NCI-H82 (cell line): ENCODE results near the gene KIAA0753.
"Not testable (repeated sequence)": the region's sequence is repeated elsewhere in the genome, so short reads cannot be mapped to it uniquely, and the experiment has no call there.

Experiments
- DNase-seq: peaks from one replicate; lab custom pipeline; 2025; lab: John Stamatoyannopoulos, UW

Gene KIAA0753

DNA sequence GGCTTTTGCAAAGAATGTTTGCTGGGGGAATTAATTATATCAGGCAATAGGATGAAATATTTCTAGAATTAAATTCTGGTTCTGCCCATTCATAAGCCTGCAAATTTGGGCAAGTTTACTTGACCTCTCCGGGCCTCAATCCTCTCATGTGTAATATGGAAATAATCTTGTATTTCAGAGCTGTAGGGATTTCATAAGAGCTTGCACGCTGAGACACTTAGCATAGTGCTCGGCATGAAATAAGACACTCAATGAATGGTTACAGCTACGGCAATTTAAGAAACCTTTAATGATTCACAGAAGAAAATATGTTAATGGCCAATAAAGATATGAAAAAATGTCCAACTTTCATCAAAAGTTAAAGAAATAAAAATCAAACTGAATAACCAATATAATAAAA, 43.6 kb downstream of the KIAA0753 start:
- no peak for DNase-seq

DNA sequence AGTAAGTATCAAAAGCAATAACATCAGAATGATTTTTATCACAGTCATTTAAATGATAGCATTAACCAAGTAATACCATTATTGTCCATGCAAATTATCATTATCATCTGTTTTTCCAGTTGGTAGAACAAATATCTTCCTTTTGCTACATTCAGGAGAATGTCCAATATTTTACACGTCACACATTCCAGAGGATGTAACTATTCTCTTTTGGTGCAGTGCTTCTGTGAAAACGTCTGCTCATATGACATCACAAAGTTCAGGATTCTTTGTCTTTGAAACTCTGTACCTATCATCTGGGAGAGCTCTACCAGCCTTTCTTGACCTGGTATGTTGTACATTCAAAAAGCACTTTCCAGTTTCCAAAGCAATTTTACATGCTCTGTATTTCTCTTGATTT, 44.0 kb downstream of the KIAA0753 start:
- no peak for DNase-seq

DNA sequence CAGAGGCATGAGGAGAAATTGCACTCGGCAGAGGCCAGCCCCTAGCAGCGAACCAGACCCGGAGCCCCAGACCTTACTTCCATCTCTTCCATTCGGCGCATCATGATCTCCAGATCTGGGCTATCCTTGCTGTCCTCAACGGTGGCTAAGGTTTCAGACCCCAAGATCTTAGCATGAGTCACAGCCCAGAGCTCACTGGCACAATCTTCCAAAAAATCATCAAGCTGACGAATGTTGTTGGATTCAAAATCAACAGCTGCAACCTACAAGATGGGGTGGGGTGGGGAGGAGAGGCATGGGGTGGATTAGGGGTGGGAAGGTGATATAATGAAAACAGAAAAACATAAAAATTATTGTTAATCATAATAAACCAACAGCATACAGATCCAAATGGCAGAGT, 44.4 kb downstream of the KIAA0753 start:
- no peak for DNase-seq

DNA sequence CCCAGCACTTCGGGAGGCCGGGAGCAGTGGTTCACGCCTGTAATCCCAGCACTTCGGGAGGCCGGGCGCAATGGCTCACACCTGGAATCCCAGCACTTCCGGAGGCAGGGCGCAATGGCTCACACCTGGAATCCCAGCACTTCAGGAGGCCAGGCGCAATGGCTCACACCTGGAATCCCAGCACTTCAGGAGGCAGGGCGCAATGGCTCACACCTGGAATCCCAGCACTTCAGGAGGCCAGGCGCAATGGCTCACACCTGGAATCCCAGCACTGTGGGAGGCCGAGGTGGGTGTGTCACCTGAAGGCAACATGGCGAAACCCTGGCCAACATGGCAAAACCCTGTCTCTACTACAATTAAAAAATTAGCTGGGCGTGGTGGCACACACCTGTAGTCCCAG, 47.1 kb downstream of the KIAA0753 start:
- not testable (repeated sequence) for DNase-seq

DNA sequence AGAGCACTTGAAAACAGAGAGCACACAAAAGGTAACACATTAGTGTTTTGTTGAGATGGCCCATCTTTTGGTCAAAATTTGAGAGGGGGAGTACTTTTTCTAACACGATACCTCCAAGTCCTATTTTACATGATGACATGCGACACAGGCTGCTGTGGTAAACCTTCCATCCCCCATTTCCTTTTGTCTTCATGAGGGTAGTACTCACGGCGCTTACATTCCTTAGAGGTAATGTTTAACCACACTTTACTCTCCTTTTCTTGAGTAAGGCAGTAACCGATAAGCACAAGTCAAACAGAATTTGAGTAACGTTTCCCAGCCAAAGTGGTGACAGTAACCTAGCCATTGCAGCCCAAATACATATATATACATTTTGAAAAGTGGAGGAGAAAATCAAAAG, 48.3 kb downstream of the KIAA0753 start:
- DNase-seq = no peak

DNA sequence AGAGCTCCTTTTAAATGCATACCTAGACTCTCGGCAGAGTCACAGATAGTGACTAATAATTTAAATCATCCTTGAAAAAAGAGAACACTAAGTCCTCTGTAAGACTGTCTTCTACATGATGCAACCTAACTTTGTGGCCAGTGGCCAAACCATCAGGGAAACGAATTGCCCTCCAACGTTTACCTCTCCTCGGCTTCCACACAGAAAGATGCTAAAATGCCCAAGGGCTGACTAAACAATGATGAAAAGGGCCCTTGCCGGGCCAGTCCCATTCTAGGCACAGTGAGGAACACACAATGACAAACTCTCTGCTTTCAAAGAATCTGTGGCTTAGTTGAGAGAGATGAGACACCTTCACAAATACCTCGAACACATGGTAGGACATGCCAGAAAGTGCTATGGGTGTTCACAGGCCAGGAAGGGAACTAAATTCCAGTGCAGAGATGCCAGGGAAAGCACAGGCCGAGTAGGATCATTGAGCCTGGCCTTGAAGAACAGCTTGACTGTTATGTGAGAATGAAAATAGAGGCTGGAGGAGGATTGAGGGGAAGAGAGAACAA, 48.8 kb downstream of the KIAA0753 start:
- no peak for DNase-seq

DNA sequence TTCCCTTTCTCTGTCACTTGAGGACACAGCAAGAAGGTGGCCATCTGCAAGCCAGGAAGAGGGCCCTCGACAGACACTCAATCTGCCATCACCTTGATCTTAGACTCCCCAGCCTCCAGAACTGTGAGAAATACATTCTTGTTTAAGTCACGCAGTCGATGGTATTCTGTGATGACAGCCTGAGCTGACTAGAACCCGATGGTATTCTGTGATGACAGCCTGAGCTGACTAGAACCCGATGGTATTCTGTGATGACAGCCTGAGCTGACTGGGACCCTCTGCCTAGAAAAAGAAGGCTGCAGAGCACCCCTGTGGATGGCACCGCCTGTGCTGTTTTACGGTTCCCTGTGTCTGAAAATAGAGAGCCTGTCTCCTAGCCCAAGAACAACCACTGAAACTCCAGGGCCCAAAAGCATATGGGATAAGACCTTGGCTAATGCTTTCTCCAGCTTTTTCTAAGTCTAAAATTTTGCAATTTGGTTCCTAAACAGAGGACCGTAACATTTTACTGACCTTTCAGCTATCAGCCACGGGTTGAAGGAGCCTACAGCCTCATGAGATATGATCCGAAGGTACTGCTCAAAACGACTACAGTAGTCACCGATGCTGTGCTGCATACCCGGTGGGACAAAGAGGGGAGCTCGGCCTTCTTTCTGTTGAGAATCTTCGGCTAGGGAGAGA, 51.1 kb downstream of the KIAA0753 start:
- DNase-seq = no peak

DNA sequence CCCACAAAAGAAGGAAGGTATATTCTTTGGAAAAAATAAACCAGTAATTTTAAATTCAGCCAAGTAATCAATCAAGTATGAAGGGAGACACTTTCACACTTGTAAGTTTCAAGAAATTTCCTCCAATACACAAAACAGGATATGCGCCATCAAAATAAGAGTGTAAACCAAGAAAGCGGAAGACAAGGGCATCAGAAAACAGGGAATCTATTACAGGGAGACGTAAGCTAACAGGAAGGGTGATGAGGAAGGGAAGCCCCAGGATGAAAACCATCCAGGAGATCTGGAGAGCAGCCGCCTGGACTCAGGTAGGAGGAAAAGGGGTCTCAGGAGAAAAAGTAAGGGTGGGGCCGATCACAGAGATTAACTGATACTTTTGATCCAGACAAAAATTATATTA, 52.3 kb downstream of the KIAA0753 start:
- DNase-seq = no peak

DNA sequence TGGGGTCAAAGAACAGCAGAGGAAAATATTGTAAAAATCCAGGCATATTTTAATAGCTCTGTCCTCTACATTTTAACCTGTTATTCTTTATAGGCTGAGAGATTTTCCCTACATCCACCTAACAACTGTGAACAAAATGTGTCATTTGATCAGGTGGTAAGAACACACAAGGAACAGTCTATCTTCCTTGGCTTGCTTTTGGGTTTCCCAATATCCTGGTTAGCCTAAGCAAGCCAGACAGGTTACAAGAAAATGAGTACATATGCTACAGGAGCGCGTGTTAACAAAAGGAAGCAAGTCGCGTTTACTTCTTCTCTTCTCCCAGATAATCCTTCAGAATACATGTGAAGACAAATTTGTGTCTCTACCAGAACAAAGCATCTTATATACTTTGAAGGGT, 53.2 kb downstream of the KIAA0753 start:
- DNase-seq = no peak

DNA sequence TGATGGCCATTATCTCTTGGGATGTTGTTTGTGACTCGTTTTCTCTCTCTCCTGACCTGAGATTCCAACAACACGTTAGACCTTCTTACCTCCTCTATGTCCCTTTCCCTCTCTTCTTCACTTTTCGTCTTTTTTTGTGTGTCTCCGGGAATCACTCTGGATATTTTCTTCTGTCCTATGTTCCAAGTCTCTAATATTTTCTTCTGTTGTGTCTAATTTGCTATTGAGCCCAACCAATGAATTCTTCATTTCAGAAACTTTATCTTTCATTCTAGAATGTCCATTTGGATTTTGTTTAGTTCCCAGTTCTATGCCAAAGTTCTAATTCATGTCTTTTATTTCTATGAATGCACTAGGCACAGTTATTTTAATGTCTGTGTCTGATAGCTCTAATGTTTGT, 57.1 kb downstream of the KIAA0753 start:
- no peak for DNase-seq

DNA sequence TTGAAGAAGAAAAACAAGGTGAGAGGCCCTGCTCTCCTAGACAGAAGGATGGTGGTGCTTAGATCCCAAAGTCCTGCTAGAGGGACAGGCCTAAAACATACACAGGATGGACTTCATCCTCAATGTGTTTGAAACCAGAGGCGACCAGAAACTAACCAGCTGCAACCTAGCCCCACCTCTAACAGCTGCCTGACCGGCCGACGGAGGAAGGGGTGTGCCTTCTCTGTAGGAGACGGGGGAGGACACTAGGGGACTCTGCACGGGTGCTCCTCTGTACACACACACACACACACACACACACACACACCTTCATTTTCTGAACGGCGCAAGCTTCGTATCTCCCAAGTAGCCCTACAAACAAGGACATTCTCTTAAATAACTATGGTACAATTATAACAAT, 59.9 kb downstream of the KIAA0753 start:
- no peak for DNase-seq

DNA sequence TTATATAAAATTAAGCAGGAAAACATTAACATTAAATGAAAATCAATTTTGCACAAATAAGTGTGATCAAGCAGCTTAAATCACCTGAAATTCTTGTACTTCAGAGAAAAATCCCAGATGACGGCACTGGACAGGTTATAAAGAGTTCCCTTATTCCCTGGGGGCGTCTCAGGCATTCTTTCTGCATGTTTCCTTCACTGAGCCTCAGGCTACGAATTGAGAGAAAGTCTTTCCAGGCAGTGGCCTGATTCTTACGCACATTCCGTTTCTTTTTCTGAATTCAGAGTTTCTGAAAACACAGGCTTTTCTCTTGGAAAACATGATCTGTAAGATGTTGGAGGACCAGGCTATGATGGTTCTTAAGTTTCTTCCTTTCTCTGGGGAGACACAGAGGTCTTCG, 62.0 kb downstream of the KIAA0753 start:
- DNase-seq = no peak

DNA sequence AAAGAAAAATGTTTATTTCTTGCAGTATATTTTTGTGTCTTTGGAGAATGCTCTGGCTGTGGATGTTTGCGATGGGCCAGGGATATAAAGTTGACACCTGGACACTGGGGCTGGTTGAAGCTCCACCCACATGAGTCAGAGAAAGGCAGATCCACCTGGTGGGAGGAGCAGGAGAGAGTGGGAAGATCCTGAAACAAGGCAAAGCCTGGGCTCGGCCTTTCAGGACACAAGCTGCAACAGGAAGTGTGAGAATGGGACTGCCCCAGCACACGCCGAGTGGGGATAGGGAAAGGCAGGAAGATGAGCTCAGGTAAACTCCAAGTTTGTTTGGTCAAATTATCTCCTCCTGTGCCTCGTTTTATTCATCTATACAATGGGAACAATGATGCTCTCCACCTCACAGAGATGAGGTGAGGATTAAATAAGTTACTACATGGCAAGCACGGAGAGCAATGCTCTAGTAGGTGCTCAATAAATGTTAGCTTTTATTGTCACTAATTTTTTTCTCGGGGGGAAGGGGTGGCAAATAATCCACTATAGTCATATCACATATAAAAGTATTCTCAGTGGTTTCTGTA, 62.7 kb downstream of the KIAA0753 start:
- no peak for DNase-seq

DNA sequence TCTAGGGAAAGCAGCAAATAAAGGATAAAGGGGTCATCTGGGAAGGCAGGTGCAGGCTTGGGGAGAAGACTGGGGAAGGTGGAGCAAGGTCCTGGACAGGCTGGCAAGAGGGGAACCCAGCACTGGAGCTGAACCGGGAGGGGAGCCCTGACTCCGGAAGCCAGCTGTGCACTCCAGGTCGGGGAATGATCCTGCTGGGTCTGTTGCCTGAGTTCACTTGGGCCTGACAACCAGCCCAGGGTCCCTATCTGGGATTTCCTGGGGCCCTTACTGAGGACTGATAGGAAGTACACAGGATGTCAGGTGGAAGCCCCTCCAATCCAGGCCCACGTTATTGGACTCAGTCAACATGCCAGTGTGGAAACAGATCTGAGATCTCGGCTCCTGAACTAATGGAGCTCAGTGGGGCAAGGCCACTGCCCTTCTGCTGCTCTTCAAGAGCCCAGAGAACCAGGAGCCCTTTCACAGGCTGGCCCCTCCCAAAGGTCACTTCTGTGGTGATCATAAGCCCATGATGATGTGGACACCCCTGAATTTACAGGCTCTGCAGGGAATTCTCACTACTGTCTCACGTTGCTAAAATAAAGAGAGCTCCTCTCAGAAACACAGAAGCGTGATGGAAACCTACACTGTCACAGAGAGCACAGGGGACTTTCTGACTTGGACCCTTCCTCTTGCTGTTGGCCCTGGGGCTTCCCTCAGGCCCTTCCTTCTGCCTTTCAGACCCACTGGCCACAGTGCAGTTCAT, 64.3 kb downstream of the KIAA0753 start:
- DNase-seq = no peak

DNA sequence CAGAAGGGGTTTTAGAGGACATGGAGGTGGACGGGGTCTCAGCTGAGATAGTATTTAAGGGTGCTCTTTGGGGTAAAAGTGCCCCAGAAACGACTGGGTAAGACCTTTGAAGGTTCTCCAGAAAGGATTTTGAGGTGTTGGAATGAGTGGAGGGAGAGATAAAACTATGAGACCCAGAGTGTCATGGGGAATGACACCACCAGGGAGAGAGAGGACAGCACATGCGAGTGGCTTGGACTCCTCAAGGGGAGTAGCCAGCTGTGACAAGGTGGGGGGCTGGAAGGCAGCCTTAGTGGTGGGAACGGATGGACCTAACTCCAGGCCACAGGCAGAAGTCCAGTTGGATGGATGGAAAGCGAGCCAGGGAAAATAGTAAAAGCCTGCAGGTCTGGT, 64.9 kb downstream of the KIAA0753 start:
- DNase-seq = no peak

DNA sequence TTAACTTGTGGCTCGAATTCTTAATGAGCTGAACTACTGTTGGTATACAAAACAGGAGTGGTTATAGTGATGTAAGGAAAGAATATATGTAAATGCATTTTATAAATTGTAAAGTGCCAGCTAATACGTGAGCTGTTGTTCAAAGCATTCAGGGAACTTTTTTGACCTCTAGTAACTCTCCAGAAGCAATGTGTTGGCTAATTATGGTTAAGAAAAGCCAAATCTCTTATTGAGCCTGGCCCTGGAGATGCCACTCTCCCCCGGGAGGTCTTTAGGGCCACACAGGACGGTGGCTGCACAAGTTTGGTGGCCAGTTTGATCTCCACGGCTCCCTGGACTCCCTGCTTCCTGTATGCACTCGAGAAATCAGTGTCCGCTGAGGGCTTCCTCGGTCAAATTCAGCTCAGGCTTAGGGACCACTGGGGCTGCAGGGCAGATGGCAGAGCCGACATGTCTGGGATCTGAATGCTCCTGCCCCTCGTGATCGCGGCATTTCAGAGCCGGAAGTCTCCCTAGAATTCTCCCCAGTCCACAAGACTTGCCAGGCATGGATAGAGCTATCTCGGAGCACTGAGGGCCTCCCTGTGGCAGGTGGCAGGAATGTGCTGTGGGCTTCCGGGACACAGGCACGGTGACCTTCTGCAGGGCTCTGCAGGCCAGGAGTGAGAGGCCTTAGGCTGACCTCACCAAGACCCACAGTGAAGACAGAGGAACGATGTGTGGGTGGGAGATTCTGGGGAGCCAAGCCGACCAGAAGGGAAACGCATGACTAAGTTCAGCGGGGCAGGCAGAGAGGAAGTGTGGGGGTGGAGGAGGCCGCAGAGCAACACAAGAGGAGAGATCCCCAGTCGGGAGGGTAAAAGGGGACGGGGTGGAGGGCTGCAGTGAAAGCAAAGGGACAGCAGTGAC, 65.6 kb downstream of the KIAA0753 start:
- DNase-seq = no peak

DNA sequence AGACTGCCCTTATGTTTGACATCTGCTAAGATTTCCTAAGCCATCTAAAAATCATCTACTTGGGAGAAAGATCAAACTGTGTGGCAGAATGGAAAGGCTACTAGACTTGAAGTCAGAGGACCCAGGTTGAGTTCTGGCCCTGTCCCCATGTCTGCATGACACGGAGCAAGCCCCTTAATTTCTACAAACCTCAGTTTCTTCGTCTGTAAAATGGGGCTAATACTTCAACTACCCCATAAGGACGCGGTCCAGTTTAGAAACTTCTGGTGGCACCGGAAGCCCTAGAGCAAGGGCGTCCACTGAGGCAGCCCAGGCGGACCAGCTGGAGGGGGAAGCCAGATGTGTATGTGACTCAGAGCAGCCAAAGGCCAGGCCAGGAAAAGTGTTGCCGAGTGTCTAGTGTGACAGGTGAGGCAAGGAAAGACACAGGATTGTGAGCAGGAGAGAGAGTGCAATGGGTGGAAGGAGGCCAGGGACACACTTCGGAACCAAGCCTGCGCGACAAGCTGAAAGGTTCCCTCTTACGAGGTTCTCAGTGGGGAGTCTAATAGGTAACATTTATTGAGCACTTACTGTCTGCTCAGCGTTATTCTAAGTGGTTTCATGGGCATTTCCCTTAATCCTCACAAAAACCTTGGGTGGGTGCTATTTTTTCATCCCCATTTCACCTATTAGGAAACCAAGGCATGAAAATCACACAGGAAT, 66.4 kb downstream of the KIAA0753 start:
- DNase-seq = no peak

DNA sequence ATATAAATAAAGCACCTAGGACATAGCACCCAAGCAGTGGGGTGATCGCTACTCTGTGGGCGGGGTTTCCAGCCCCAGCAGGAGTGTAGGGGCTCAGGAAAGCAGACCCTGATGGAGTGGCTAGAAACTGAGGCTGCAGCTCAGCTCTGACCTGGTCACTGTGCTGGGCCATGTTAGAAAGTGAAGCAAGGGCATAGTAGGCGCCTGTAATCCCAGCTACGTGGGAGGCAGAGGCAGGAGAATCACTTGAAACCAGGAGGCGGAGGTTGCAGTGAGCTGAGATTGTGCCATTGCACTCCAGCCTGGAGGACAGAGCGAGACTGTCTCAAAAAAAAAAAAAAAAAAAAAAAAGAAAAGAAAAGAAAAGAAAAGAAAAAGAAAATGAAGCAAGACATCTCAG, 67.0 kb downstream of the KIAA0753 start:
- not testable (repeated sequence) for DNase-seq

DNA sequence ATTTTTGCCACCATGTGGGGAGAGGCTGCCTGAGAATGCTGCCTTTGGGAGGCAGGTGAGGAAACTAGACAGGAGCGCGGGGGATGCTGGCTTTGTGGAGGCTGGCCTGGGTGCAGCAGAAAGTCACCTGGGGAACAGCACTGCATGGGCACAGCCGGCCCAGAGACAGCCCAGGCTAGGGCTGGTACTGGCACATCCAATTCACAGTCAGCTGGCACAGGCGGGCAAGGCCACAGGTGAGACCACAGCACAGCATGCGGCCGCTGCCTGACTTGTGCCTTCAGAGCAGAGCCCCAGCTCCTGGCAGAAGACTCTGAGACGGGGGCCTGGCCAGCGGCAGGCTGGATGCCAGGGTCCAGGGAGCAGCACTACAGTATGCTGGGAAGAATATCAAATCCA, 67.5 kb downstream of the KIAA0753 start:
- no peak for DNase-seq

DNA sequence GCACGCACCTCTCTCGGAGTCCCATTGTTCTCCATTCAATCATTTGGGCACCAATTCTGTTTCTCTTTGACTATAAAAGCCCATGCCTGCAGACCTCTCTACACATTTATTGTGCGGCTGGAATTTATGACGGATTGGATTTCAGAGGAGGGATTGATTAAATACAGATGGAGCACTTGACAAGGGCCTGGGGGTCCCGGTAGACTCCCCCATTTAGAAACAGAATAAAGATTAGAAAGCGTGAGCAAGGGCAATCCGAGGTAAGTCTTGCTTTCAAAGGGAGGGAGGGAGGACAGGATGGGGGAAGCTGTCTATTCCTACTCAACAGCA, 69.1 kb downstream of the KIAA0753 start:
- DNase-seq = no peak

DNA sequence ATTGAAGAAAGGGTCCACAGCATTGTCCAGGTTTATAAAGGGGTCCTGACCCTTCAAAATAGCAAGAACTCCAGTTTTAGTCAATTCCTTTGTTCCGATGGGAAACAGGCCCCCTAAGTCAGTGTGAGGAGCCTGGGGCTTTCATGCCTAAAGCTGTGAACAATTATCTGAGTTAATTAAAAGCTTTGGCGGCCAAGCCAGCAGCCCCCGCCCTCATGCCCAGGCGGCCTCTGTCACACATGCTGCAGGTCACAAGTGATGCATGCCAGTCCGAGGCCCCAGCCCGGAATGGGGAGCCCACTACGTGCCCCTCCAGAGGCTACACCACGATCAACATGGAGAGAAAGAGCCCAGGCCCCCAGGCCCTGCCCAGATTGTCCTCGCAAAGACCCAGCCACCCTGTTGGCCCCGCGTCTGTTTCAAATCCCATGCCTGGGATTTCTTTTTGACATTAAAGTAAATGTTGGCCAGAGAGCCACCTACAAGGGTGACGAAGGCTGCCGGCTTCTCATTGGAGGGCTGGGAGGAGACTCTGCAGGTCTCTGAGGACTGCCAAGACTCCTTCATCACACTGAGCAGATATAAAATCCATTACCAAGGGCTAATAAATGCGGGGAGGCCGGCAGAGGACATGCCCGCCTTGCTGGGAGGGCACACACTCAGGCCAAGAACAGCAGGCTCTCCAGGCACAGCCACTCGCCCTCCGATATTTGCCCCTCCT, 69.6 kb downstream of the KIAA0753 start:
- DNase-seq = peak; percentile 61
